Vagina (tissue), 2 donors: Measurements from ENCODE around the gene RASGRP1.

ENCODE experiments used
- POLR2A ChIP-seq, 2 donors: fragments of 450-650 bp; IDR thresholded peaks; one replicate each; pipeline ENCODE4 v1.6.1; 2017; ENCODE audit warnings: antibody characterized with exemption in 2 of 2, mild to moderate bottlenecking in 2 of 2, moderate library complexity in 2 of 2
- POLR2AphosphoS5 ChIP-seq, 2 donors: sonication (generic); formaldehyde crosslinking; IDR thresholded peaks; one replicate each; pipeline ENCODE4 v1.9.0; 2017; ENCODE audit warnings: antibody characterized with exemption in 2 of 2, mild to moderate bottlenecking in 2 of 2, low read depth in 1 of 2; ENCODE audit not compliant: insufficient read depth in 1 of 2
- TF ChIP-seq, protein P1 (sequence below), 3 experiments: fragments of 450-650 bp in 2 of 3; fragments of 200-600 bp in 1 of 3; sonication (generic) in 1 of 3; IDR thresholded peaks; one replicate each; pipeline ENCODE4 v1.5.1; 2017 to 2019; ENCODE audit warnings: antibody characterized with exemption in 3 of 3, mild to moderate bottlenecking in 2 of 3, moderate library complexity in 2 of 3

DNA sequence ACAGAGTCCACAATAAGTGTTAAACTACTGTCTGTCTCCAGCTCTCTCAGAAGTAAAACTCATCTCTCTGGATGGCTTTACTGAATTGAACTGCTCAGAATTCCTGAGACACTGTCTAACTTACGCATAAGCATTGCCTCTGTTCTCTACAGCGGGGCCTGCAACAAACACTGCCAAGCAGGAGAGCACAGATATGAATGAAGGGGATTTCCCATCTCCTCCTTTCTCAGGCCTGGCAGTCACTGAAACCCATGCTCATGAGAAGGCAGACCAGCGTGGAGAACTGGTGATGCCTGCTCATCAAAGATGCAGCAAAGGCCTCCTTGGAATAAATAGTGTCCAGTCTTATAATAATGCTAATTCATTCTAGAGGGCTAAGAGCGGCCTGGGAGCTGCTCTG lies 10.3 kb downstream of the RASGRP1 start:
- TF ChIP-seq POLR2A (IDR thresholded peaks at IDR 0.05) (no peak), POLR2AphosphoS5 (IDR thresholded peaks at IDR 0.05; ENCODE audit: insufficient read depth in 1 of 2, low read depth in 1 of 2) (no peak)
- TF ChIP-seq, protein P1, sequence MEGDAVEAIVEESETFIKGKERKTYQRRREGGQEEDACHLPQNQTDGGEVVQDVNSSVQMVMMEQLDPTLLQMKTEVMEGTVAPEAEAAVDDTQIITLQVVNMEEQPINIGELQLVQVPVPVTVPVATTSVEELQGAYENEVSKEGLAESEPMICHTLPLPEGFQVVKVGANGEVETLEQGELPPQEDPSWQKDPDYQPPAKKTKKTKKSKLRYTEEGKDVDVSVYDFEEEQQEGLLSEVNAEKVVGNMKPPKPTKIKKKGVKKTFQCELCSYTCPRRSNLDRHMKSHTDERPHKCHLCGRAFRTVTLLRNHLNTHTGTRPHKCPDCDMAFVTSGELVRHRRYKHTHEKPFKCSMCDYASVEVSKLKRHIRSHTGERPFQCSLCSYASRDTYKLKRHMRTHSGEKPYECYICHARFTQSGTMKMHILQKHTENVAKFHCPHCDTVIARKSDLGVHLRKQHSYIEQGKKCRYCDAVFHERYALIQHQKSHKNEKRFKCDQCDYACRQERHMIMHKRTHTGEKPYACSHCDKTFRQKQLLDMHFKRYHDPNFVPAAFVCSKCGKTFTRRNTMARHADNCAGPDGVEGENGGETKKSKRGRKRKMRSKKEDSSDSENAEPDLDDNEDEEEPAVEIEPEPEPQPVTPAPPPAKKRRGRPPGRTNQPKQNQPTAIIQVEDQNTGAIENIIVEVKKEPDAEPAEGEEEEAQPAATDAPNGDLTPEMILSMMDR (IDR thresholded peaks at IDR 0.05) = no peak
